Gastroesophageal sphincter (tissue), 3 donors: ENCODE measurements around the gene MLLT3.

ENCODE experiments used
- POLR2AphosphoS5 ChIP-seq: sonication (generic); formaldehyde crosslinking; IDR thresholded peaks from one replicate; pipeline ENCODE4 v1.6.1; 2017; ENCODE audit warnings: antibody characterized with exemption
- TF ChIP-seq, protein P1 (sequence below), 4 experiments: fragments of 200-600 bp in 2 of 4; fragments of 450-650 bp in 2 of 4; sonication (generic) in 1 of 4; IDR thresholded peaks; one replicate each; pipeline ENCODE4 v1.5.1; 2017 to 2019; ENCODE audit warnings: antibody characterized with exemption in 4 of 4, mild to moderate bottlenecking in 2 of 4, moderate library complexity in 2 of 4

DNA sequence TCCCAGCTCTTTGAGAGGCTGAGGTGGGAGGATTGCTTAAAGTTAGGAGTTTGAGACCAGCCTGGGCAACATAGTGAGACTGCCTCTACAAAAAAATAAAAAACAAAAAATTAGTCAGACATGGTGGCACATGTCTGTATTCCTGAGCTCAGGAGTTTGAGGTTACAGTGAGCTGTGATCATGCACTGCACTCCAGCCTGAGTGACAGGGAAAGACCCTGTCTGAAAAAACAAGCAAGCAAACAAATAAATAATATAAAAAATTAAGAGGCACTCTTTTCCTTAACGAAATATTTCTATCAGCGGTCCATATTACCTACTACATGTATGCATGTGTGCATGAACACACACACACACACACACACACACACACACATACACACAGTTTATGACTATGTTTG lies 40.8 kb upstream of the MLLT3 start:
- TF ChIP-seq POLR2AphosphoS5: no peak
- TF ChIP-seq, protein P1, sequence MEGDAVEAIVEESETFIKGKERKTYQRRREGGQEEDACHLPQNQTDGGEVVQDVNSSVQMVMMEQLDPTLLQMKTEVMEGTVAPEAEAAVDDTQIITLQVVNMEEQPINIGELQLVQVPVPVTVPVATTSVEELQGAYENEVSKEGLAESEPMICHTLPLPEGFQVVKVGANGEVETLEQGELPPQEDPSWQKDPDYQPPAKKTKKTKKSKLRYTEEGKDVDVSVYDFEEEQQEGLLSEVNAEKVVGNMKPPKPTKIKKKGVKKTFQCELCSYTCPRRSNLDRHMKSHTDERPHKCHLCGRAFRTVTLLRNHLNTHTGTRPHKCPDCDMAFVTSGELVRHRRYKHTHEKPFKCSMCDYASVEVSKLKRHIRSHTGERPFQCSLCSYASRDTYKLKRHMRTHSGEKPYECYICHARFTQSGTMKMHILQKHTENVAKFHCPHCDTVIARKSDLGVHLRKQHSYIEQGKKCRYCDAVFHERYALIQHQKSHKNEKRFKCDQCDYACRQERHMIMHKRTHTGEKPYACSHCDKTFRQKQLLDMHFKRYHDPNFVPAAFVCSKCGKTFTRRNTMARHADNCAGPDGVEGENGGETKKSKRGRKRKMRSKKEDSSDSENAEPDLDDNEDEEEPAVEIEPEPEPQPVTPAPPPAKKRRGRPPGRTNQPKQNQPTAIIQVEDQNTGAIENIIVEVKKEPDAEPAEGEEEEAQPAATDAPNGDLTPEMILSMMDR (IDR thresholded peaks at IDR 0.05): no peak
